IMR-90 (cell line): Measurements from ENCODE around the gene DIPK1B. TPM values are rescaled to one million over a fixed set of nuclear protein-coding genes. Genes with fewer than 3 reads are reported as not detected.

ENCODE experiments used
- ATAC-seq: fragments of 200-7000 bp; cut with Tn5 transposase; 2 replicates; pipeline ENCODE4 v1.9.1; 2020; ENCODE audit warnings: low read depth, mild to moderate bottlenecking, moderate library complexity
- BruUV-seq: library from RNA; stranded (reverse); fragments of 400-500 nt; replicated peaks from 2 replicates; lab custom pipeline; 2021; lab: Mats Ljungman, UMichigan
- CTCF ChIA-PET: fragments of 300-600 bp; formaldehyde crosslinking; extraction: SDS; loops from one replicate; lab custom pipeline; 2021; ENCODE audit warnings: antibody characterized with exemption; lab: Yijun Ruan, JAX
- POLR2A ChIA-PET: fragments of 300-600 bp; sonication (Branson Sonifier 250); formaldehyde crosslinking; loops from one replicate; lab custom pipeline; 2022; ENCODE audit warnings: antibody characterized with exemption; ENCODE audit not compliant: unreplicated experiment; lab: Charles Lee
- DNase-seq: peaks from one replicate; pipeline ENCODE4 v3.0.0; 2013
- H2AFZ ChIP-seq: replicated peaks from 2 replicates; pipeline ENCODE3; 2013; ENCODE audit warnings: low read length, mild to moderate bottlenecking; ENCODE audit not compliant: poor library complexity
- H2AK5ac ChIP-seq: 2 replicates; pipeline ENCODE4 v1.6.1; 2013; ENCODE audit warnings: low read depth, low read length, inconsistent platforms
- H2AK9ac ChIP-seq: replicated peaks from 2 replicates; pipeline ENCODE3; 2013; ENCODE audit warnings: mild to moderate bottlenecking, low read depth, low read length, moderate library complexity; ENCODE audit not compliant: poor library complexity
- H2BK120ac ChIP-seq: 2 replicates; pipeline ENCODE4 v1.6.1; 2013; ENCODE audit warnings: low read depth, low read length, inconsistent platforms
- H2BK15ac ChIP-seq: 3 replicates; pipeline ENCODE4 v1.6.1; 2013; ENCODE audit warnings: low read depth, low read length, inconsistent platforms
- H2BK20ac ChIP-seq: 2 replicates; pipeline ENCODE4 v1.6.1; 2013; ENCODE audit warnings: low read depth, mild to moderate bottlenecking, inconsistent platforms, low read length, moderate library complexity
- H2BK5ac ChIP-seq: 2 replicates; pipeline ENCODE4 v1.6.1; 2013; ENCODE audit warnings: mild to moderate bottlenecking, low read depth, low read length, inconsistent platforms; ENCODE audit not compliant: poor library complexity, severe bottlenecking
- H3K14ac ChIP-seq: replicated peaks from 2 replicates; pipeline ENCODE4 v1.6.1; 2013; ENCODE audit warnings: low read depth, low read length, inconsistent platforms
- H3K18ac ChIP-seq: 2 replicates; pipeline ENCODE4 v1.6.1; 2013; ENCODE audit warnings: low read depth, low read length, control low read depth
- H3K23ac ChIP-seq: 2 replicates; pipeline ENCODE4 v1.6.1; 2013; ENCODE audit warnings: low read depth, low read length, inconsistent platforms
- H3K27ac ChIP-seq: 2 replicates; pipeline ENCODE4 v1.5.1; 2013; ENCODE audit warnings: mild to moderate bottlenecking, control low read depth, low read length; ENCODE audit not compliant: insufficient read depth
- H3K27me3 ChIP-seq: 2 replicates; pipeline ENCODE4 v1.6.1; 2013; ENCODE audit warnings: low read length; ENCODE audit not compliant: control insufficient read depth, insufficient read depth
- H3K36me3 ChIP-seq: 2 replicates; pipeline ENCODE4 v1.6.1; 2013; ENCODE audit warnings: low read length, mixed read lengths; ENCODE audit not compliant: control insufficient read depth, insufficient read depth
- H3K4ac ChIP-seq: 2 replicates; pipeline ENCODE4 v1.6.1; 2013; ENCODE audit warnings: low read depth, low read length, inconsistent platforms
- H3K4me1 ChIP-seq: 2 replicates; pipeline ENCODE4 v1.6.1; 2013; ENCODE audit warnings: low read length, mixed read lengths; ENCODE audit not compliant: control insufficient read depth, insufficient read depth
- H3K4me2 ChIP-seq: 2 replicates; pipeline ENCODE4 v1.6.1; 2013; ENCODE audit warnings: low read depth, mild to moderate bottlenecking, control low read depth, low read length, moderate library complexity
- H3K4me3 ChIP-seq: 2 replicates; pipeline ENCODE4 v1.5.1; 2013; ENCODE audit warnings: low read depth, mild to moderate bottlenecking, control low read depth, low read length, moderate library complexity; ENCODE audit not compliant: insufficient read depth
- H3K56ac ChIP-seq: 2 replicates; pipeline ENCODE4 v1.6.1; 2013; ENCODE audit warnings: low read length, inconsistent platforms; ENCODE audit not compliant: insufficient read depth; ENCODE audit errors: extremely low read depth
- H3K79me1 ChIP-seq, 2 experiments: 2 replicates each; pipeline ENCODE4 v1.6.1; 2013; ENCODE audit warnings: low read length in 2 of 2, inconsistent platforms in 1 of 2, low read depth in 1 of 2
- H3K9ac ChIP-seq: 2 replicates; pipeline ENCODE4 v1.6.1; 2013; ENCODE audit warnings: low read depth, low read length, control low read depth
- H3K9me1 ChIP-seq: 2 replicates; pipeline ENCODE4 v1.6.1; 2013; ENCODE audit warnings: low read length, inconsistent platforms; ENCODE audit not compliant: insufficient read depth
- H3K9me3 ChIP-seq: 2 replicates; pipeline ENCODE4 v1.6.1; 2013; ENCODE audit warnings: low read length; ENCODE audit not compliant: control insufficient read depth, insufficient read depth
- H4K20me1 ChIP-seq: 2 replicates; pipeline ENCODE4 v1.6.1; 2013; ENCODE audit warnings: low read length, inconsistent platforms; ENCODE audit not compliant: insufficient read depth
- H4K5ac ChIP-seq: 2 replicates; pipeline ENCODE4 v1.6.1; 2013; ENCODE audit warnings: mild to moderate bottlenecking, low read depth, low read length, control low read depth
- H4K8ac ChIP-seq, 2 experiments: 2 replicates each; pipeline ENCODE4 v1.6.1; 2013; ENCODE audit warnings: low read depth in 2 of 2, low read length in 2 of 2, control low read depth in 1 of 2, inconsistent platforms in 1 of 2
- H4K91ac ChIP-seq: 2 replicates; pipeline ENCODE4 v1.6.1; 2013; ENCODE audit warnings: low read depth, low read length, inconsistent platforms; ENCODE audit not compliant: insufficient read depth
- FOS ChIP-seq: fragments of 150-350 bp; IDR thresholded peaks from 2 replicates; pipeline ENCODE4 v1.6.1; 2016; ENCODE audit warnings: low read depth, low read length
- MAZ ChIP-seq: IDR thresholded peaks from 2 replicates; pipeline ENCODE4 v1.6.1; 2012; ENCODE audit warnings: low read depth, mild to moderate bottlenecking, low read length, improper control_type of control experiment, moderate library complexity, borderline replicate concordance
- WGBS, 2 experiments: methylation state at CpG; one replicate each; pipeline versions ENCODE4 v1.1.5 to v1.1.7; 2013; ENCODE audit warnings: missing lambda C conversion rate in 2 of 2; ENCODE audit not compliant: insufficient read length in 1 of 2; ENCODE audit errors: extremely low coverage in 2 of 2; 5-methylcytosine and 5-hydroxymethylcytosine counted together
- dilution Hi-C: fragments of 300-500 bp; cut with HindIII; formaldehyde crosslinking; loops from one replicate; pipeline ENCODE4 v1.14.3; 2018; ENCODE audit warnings: low sequenced_read_pairs; ENCODE audit not compliant: unreplicated experiment
- in situ Hi-C: fragments of 300-500 bp; cut with MboI; formaldehyde crosslinking; loops from 3 replicates; pipeline ENCODE4 v1.14.3; 2019; ENCODE audit warnings: low sequenced_read_pairs, inconsistent platforms, mixed read lengths
- intact Hi-C: fragments of 100-400 bp; cut with micrococcal nuclease; formaldehyde crosslinking; loops from 2 replicates; pipeline ENCODE4 v1.10.0; 2022
- polyA plus RNA-seq, 3 experiments: library from polyadenylated mRNA; depleted of rRNA; stranded (reverse); fragments of >200 nt; gene quantifications; 2 replicates each; pipeline ENCODE4 v1.2.3, GENCODE V29; 2012; ENCODE audit warnings: low replicate concordance in 1 of 3
- total RNA-seq: library from RNA; depleted of rRNA; stranded (reverse); fragments of >200 nt; gene quantifications from 2 replicates; pipeline ENCODE4 v1.2.3, GENCODE V29; 2012

The DIPK1B gene
- total and polyA plus RNA-seq, 2 of the 4 experiments (the other 2 are of a cell fraction), result 3.4 to 7.1 TPM

DNA sequence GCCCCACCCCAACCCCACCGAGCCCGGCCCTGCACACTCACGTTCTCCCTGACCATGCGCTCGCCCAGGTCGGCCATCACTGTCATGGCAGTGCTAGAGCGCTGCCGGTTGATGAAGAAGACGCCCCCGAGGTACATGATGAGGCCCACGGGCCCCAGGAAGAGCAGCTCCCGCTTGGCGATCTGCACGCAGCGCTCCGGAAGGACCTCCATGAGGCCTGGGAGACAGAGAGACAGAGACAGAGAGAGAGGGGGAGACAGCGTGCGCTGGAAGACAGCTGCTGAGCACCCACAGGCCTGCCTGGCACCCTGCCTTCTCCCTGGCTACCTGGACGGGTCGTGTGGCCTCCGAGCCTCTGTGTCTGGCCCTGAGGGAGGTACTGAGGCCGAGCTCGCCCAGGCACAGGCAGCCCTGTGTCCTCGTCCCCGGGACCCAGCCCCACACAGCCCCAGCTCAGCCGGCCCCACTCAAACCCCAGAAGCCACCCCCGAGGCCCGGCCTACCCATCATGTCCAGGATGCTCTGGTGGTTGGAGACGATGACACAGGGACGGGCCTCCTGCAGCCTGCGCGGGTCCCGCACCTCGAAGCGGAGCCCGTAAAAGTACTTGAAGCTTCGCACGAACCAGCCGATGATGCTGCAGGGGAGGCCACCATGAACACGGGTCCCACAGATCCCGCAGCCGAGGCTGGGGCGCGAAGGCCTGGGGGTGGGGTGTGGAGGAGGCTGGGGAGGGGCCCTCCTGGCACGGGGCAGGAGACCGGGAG lies 35.3 kb upstream of the DIPK1B start (continued):
- no peak for TF ChIP-seq MAZ

DNA sequence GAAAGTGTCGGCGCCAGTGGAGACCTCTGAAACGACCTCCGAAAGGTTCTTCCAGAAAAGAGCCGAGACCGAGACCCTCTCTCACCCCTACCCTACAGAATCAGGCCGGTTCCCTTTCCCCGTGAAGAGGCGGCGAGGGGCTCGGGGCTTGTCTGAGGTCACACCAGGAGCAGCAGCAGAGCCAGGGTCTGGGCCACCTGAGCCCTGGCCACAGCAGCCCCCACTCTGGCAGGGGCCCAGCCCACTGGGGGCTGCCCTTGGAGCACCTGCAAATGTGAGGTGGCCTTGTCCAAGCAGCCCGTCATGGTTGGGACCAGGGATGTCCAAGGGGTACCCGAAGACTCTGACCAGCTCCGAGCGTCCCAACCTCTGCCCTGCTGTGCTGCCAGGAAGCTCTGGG lies 34.3 kb upstream of the DIPK1B start:
- Histone ChIP-seq H3K23ac (no peak overlapping the region), H2BK5ac (no peak overlapping the region), H3K27me3 (no peaks in the 10 kb centered on the region), H3K4ac (no peak overlapping the region), H3K9ac (no peak overlapping the region), H4K20me1 (peaks cover 8% of the 10 kb centered on the region; the same call in 1 of the 2 replicates), H3K14ac (no peak overlapping the region), H3K18ac (no peak overlapping the region), H3K9me1 (no peaks in the 10 kb centered on the region), H3K9me3 (no peaks in the 10 kb centered on the region), H3K4me2 (no peak overlapping the region), H2BK20ac (no peak overlapping the region), H4K91ac (no peak overlapping the region), H4K5ac (no peak overlapping the region), H3K4me1 (no peaks in the 10 kb centered on the region), H3K36me3 (peaks cover 17% of the 10 kb centered on the region; the same call in 1 of the 2 replicates), H3K4me3 (no peak overlapping the region), H4K8ac (no peak overlapping the region), H2AFZ (no peak overlapping the region), H2AK5ac (no peak overlapping the region), H2BK120ac (no peak overlapping the region), H2AK9ac (no peak overlapping the region), H3K27ac (no peak overlapping the region), H2BK15ac (no peak overlapping the region), H3K79me1 (peaks cover 0 to 23% of the 10 kb centered on the region in 2 experiments; a peak in 1 of 4 replicates), H3K56ac (no peak overlapping the region)
- no TSS peak for BruUV-seq
- intact Hi-C loops (no loop called here), dilution Hi-C loops (no loop called here), in situ Hi-C loops (no loop called here)
- ATAC-seq (no peak), DNase-seq (no peak)
- ChIA-PET CTCF (no interaction called here), POLR2A (no interaction called here)
- 93% methylated on average over 4 of the region's 15 CpGs; no CpG with 5 or more reads in 1 of the 2 experiments for WGBS, 2 experiments
- TF ChIP-seq FOS, result no peak
